Measurements from ENCODE around the gene PRDX1.
"Not testable (repeated sequence)": the region's sequence is repeated elsewhere in the genome, so short reads cannot be mapped to it uniquely, and the experiment has no call there.

Gene PRDX1

DNA sequence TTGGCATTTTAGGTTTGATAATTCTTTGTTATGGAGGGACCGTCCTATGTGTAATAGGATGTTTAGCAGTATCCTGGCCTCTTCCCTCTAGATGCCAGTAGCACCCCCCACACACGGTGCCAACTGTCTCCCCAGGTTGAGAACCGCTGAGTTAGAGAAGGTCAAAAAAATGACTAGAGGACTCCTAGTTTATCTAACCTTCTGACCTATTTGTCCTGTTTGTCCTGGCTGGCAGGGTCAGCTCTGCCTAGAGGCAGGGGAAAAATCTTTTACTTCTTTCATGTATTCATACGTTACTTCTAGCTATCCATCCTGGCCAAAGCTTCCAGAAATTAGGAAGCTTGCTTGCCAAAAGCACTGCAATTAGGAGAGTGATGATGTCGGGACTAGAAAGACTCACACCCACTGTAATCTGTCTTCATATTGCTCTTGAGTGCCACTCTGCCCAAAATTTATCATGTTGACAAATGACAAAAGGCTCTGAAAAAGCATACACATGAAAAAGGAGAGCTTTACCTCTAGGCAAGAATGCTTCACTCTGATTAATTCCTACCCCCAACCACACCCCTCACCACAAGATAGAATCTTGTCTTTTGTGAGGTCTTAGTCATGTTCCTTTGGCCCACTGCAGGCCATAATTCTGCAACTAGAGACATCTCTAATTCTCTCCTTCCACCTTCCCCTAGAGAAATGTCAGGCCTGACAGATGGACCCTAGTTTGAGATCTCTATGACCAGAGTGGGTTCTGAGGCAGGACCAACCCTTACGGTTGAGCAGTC, 14.5 kb upstream of the PRDX1 start:
- no peak for DNase-seq (ENCODE audit: low read depth)

DNA sequence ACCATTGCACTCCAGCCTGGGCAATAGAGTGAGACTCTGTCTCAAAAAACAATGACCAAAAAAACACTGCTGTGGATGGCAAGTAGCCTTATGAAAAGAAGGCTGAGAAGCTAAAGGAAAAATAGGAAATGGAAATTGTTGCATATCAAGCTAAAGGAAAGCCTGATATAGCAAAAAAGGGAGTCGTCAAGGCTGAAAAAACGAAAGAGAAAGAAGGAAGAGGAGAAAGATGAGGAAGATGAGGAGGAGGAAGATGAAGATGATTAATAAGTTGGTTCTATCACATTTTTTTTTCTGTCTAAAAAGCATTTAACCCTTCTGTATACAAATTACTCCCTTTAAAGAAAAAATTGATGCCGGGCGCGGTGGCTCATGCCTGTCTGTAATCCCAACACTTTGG, 10.2 kb upstream of the PRDX1 start:
- no peak for DNase-seq (ENCODE audit: low read depth)

DNA sequence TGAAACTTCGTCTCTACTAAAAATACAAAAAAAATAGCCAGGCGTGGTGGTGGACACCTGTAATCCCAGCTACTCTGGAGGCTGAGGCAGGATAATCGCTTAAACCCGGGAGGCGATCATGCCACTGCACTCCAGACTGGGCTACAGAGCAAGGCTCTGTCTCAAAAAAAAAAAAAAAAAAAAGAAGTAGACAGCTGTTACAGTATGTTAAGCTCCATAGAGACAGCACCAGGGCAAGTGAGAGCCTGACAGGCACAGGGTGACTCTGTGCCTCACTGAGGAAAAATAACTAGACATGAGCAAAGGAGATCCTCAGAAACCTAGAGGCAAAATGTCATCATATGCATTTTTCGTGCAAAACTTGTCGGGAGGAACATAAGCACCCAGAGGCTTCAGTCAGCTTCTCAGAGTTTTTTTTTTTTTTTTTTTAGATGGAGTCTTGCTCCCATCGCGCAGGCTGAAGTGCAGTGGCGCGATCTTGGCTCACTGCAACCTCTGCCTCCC, 9.0 kb upstream of the PRDX1 start:
- DNase-seq (ENCODE audit: low read depth): no peak

DNA sequence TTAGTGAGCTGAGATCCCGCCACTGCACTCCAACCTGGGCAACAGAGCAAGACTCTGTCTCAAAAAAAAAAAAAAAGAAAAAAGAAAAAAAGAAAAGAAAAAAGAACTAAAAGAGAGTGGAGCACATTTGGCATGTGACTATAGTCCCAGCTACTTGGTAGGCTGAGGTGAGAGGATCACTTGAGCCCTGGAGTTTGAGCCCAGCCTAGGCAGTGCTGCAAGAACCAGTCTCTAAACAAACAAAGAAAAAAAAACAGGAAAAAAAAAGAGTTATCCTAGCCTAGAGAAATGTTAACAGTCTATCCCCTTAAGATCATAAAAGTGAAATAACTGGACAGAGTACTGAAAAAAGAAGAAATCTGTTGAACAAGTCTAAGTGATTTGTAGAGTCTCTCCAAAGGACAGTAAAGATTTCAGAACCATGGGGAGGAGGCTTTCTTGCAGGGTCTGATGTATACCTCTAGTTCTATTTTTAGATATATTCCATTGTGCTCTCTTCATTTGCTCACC, 4.5 kb upstream of the PRDX1 start:
- no peak for DNase-seq (ENCODE audit: low read depth)

DNA sequence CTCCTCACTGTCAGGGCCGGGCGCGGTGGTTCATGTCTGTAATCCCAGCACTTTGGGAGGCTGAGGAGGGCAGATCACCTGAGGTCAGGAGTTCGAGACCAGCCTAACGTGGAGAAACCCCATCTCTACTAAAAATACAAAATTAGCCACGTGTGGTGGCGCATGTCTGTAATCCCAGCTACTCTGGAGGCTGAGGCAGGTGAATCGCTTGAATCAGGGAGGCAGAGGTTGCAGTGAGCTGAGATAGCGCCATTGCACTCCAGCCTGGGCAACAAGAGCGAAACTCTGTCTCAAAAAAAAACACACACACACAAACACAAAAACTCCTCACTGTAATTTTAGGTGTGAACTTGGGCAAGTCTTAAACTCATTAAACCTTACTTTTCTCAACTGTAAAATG, 2.3 kb upstream of the PRDX1 start:
- not testable (repeated sequence) for DNase-seq (ENCODE audit: low read depth)

DNA sequence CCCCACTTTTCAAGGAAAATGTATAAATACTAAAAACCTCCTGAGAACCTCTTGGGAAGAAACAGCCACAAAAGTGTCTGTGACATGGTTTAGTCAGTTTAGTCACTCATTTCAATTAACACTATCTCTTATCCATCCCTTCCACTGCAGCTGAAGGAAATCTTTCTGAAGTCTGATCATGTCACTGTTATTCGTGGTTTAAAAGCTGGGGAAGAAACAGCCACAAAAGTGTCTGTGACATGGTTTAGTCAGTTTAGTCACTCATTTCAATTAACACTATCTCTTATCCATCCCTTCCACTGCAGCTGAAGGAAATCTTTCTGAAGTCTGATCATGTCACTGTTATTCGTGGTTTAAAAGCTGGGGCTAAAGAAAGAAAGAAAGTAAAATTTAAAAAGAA, 1.8 kb upstream of the PRDX1 start:
- not testable (repeated sequence) for DNase-seq (ENCODE audit: low read depth)

DNA sequence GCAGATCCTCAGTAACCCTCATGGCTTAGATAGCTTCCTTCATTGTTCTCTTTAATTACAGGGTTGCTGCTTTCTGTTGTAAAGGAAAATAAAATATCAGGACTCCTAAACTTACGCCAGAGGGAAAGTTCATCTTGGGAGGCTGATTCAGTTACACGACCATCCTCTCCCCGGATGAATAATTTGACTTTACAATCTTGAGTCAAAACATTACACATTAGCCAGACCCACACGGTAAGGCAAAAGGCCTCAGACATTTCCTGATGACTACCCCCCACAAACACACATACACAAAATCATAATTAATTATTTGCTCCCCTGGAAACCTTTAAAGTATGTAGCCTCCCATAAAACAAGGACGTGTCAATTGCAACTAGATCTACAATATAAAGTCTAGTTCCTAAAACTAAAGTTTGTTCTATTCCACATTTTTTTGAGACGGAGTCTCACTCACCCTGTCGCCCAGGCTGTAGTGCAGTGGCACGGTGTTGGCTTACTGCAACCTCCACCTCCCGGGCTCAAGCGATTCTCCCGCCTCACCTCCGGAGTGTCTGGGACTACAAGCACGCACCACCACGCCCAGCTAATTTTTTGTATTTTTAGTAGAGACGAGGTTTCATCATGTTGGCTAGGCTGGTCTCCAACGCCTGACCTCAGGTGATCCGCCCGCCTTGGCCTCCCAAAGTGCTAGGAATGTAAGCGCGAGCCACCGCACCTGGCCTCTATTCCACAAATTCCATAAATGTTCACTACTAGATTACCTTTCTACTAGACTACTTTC, 830 bp upstream of the PRDX1 start:
- DNase-seq (ENCODE audit: low read depth): no peak

DNA sequence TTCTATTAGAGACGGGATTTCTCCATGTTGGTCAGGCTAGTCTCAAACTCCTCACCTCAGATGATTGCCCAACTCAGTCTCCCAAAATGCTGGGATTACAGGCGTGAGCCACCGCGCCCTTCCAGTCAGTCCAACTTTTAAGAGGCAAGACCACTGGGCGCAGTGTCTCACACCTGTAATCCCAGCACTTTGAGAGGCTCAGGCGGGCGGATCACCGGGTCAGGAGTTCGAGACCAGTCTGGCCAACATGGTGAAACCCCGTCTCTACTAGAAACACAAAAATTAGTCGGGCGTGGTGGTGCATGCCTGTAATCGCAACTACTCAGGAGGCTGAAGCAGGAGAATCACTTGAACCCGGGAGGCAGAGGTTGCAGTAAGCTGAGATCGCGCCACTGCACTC, 1.9 kb downstream of the PRDX1 start:
- DNase-seq (ENCODE audit: low read depth): not testable (repeated sequence)

DNA sequence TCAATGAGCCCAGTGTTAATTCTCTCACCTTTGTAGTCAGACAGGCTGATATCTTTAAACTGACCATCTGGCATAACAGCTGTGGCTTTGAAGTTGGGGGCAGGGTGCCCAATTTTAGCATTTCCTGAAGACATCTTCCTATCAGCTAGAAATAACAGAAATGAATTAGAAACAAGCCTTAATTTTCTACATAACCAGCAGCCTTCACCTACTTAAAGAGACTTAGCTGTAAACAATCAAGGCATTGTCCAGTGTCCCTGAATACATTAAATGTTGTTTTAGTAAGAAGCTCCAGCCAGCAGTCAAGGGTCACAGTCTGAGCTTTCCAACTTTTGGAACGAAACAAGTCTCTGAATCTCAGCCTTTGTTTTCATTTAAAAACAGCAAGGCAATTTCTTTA, 2.8 kb downstream of the PRDX1 start:
- no peak for DNase-seq (ENCODE audit: low read depth)

DNA sequence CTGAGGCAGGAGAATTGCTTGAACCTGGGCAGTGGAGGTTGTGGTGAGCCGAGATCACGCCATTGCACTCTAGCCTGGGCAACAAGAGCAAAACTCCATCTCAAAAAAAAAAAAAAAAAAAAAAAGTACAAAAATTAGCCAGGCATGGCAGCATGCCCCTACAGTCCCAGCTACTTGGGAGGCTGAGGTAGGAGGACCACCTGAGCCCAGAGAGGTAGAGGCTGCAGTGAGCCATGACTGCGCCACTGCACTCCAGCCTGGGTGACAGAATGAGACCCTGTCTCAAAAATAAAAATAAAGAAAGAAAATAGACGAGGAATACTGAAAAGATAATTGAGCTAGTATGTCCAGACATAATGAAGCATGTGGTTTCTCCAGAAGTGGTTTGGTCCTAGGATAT, 3.3 kb downstream of the PRDX1 start:
- DNase-seq (ENCODE audit: low read depth): not testable (repeated sequence)

DNA sequence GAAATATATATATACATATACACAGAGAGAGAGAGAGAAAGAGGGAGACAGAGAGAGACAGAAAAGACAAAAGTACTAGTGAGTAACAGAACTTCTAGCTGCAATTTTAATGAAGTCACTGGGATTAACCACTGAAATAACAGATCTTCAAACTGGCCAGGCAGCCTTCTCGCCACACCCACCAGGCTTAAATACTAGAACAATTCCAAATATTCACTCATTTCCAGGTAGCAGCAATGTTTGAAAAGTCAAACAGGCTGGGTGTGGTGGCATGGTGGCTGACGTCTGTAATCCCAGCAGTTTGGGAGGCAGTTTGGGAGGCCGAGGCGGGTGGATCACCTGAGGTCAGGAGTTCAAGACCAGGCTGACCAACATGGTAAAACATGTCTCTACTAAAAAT, 5.2 kb downstream of the PRDX1 start:
- DNase-seq (ENCODE audit: low read depth): no peak

DNA sequence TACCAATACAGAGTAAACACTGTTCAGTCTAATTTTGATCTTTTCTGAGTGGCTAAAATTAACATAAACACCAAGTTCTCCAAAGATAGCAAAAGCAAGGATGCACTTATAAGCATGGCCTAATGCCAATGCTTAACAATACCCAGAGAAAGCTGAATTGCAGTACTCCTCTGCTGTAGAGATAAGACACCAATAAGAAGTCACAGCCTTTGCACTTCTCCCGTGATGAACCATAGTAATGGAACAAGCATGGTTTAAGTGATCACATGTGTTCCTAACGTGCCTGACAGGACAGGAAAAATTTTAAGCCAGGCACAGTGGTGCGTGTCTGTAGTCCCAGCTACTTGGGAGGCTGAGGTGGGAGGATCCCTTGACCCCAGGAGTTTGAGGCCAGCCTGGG, 5.6 kb downstream of the PRDX1 start:
- DNase-seq (ENCODE audit: low read depth): no peak

DNA sequence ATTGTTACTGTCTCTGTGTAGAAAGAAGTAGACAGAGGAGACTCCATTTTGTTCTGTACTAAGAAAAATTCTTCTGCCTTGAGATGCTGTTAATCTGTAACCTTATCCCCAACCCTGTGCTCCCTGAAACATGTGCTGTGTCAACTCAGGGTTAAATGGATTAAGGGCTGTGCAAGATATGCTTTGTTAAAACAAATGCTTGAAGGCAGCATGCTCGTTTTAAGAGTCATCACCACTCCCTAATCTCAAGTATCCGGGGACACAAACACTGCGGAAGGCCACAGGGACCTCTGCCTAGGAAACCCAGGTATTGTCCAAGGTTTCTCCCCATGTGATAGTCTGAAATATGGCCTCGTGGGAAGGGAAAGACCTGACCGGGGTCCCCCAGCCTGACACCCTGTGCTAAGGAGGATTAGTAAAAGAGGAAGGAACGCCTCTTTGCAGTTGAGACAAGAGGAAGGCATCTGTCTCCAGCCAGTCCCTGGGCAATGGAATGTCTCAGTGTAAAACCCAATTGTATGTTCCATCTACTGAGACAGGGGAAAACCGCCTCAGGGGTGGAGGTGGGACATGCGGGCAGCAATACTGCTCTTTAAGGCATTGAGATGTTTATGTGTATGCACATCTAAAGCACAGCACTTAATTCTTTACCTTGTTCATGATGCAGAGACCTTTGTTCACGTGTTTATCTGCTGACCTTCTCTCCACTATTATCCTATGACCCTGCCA, 8.0 kb downstream of the PRDX1 start:
- DNase-seq (ENCODE audit: low read depth): not testable (repeated sequence)

DNA sequence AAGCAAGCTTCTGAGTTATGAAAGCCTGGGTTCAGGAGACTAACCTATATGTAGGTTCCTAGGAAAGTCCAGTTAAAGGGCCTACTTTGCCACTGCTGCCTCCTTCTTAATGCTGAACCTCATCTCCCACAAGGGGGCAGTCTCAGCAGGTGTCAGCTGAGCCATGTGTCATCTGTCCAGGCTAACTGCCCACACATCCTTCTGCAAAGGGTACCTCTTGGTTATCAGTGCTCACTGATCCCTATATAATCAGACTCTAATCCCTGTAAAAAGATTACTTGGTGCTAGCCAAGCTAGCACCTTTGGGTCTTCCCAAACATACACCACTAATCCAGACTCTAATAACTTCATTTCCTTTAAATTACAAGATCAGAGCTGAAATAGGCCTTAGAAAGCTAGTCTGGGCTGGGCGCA, 9.0 kb downstream of the PRDX1 start:
- DNase-seq (ENCODE audit: low read depth): no peak

DNA sequence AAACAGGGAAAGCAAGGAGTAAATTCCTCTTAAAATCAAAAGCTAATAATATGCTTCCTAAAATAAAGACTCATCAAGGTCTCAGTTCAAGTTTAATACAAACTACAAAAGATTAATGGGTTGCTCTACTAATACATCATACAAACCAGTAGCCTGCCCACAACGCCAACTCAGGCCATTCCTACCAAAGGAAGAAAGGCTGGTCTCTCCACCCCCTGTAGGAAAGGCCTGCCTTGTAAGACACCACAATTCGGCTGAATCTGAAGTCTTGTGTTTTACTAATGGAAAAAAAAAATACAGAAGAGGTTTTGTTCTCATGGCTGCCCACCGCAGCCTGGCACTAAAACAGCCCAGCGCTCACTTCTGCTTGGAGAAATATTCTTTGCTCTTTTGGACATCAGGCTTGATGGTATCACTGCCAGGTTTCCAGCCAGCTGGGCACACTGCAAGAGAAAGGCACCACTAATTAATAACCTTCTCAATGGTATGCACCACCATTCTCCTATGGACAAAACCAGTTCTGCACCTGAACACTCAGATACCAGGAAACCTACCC, 10.6 kb downstream of the PRDX1 start:
- no peak for DNase-seq (ENCODE audit: low read depth)

DNA sequence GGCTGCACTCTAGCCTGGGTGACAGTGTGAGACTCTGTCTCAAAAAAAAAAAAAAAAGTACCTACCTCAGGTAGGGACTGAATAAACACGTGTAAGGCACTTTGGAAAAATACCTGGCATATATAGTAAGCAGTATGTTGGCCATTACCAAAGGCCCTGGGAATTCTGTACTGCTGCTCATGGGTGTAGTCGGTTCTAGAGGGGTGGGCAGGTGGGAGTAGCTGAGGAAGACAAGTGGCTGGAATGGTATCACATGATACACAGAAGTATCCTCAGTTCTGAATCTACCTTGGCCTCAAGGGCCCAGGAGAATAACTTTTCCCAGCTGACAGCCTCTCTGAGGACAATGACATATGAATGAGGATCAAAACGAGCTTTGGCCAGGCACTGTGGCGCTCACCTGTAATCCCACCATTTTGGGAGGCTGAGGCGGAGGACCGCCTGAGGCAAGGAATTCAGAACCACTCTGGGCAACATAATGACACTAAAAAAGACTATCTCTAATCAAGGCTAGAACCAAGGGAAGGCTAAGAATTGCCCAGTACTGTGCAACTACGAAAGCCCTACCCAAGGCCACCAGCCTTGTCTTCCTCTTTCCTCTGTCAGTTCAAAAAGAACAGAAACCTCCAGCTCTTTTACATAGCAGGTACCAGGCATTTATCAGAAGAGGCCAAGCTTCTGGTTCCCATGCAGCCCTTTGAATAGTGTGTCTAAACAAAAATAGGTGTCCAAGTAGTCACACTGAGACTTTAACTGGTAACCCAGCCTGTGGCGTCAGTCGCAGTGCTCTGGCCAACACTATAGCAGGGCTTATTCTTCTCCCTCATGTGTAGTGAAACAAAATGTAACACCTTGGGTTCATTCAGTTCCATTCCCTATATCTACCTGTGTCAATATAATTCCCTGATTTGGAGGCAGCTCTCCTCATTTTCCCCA, 11.4 kb downstream of the PRDX1 start:
- no peak for DNase-seq (ENCODE audit: low read depth)

DNA sequence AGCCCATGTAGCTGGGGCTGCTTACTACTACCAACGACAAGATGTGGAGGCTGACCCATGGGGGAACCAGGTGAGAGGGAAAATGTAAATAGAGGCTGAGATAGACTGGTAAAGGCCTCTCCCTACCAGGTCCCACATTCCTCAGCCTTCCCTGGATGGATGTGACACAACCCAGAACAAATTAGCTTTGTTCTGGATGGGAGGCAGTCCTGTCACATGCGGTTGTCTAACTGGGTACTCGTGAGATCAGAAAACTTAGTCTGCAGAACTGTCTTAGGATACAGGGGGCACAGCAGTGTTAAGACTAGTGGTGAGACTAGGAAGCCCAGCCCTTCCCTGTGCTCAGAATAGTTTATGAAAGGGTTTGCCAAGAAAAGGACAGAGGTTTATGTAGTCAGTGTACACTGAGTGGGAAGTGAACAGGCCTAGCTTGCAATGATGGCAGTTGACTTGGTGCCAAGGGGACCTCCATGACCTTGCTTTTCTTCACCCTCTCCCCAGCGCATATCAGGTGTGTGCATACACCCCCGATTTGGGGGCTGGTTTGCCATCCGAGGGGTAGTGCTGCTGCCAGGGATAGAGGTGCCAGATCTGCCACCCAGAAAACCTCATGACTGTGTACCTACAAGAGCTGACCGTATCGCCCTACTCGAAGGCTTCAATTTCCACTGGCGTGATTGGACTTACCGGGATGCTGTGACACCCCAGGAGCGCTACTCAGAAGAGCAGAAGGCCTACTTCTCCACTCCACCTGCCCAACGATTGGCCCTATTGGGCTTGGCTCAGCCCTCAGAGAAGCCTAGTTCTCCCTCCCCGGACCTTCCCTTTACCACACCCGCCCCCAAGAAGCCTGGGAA, 13.2 kb downstream of the PRDX1 start:
- DNase-seq (ENCODE audit: low read depth): no peak

DNA sequence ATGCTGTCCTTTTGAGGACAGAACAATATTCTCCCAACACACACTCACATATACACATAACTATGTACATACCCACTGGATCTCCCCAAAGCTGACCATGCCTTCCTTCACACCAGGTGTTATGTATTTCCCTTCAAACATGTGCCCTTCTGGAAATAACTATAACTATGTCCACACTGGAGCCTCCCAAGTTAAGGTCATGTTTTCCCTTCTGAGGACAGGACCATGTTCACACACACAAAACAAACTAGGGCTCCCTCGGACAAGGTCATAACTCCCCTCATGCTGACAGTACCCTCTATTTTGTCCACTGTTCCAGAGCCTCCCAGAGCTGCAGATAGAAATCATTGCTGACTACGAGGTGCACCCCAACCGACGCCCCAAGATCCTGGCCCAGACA, 13.8 kb downstream of the PRDX1 start:
- no peak for DNase-seq (ENCODE audit: low read depth)

DNA sequence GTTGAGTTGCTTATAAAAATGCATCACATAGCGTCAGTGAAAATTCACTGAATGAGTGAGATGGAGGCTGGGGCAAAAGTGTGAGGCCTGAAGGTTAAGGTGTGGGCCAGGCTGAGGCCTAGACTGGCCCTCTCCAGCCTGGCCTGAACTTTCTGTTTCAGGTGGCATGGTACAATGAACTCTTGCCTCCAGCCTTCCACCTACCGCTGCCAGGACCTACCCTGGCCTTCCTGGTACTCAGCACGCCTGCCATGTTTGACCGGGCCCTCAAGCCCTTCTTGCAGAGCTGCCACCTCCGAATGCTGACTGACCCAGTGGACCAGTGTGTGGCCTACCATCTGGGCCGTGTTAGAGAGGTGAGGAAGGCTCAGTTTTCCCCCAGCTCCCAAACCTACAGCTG, 14.5 kb downstream of the PRDX1 start:
- DNase-seq (ENCODE audit: low read depth): no peak
